Small intestine (tissue), 7 donors: Measurements from ENCODE around the gene PTPRCAP. TPM values are rescaled to one million over a fixed set of nuclear protein-coding genes. Genes with fewer than 3 reads are reported as not detected.

Experiments used
- DNase-seq, 2 donors: peaks; one replicate each; pipeline versions ENCODE4 v3.0.0 to v3.0.0-alpha.2; 2013
- FAIRE-seq: peaks from 2 replicates; lab custom pipeline; 2012; peaks lifted over from hg19 to GRCh38; lab: Jason Lieb, UNC
- H3K27ac ChIP-seq, 3 donors: one replicate each; pipeline ENCODE4 v1.5.1; 2013; ENCODE audit warnings: low read length in 2 of 3, mild to moderate bottlenecking in 2 of 3, control low read depth in 1 of 3, inconsistent platforms in 1 of 3, low read depth in 1 of 3, moderate library complexity in 1 of 3
- H3K27me3 ChIP-seq, 3 donors: one replicate each; pipeline ENCODE4 v1.6.1; 2013; ENCODE audit warnings: low read length in 3 of 3, inconsistent platforms in 1 of 3; ENCODE audit not compliant: control insufficient read depth in 3 of 3, insufficient read depth in 3 of 3
- H3K36me3 ChIP-seq, 3 donors: one replicate each; pipeline ENCODE4 v1.6.1; 2013; ENCODE audit warnings: low read length in 3 of 3, inconsistent platforms in 1 of 3, low read depth in 1 of 3, mild to moderate bottlenecking in 1 of 3, moderate library complexity in 1 of 3; ENCODE audit not compliant: control insufficient read depth in 3 of 3, insufficient read depth in 2 of 3
- H3K4me1 ChIP-seq, 3 donors: one replicate each; pipeline ENCODE4 v1.6.1; 2013; ENCODE audit warnings: low read length in 2 of 3, inconsistent platforms in 1 of 3, low read depth in 1 of 3, mild to moderate bottlenecking in 1 of 3, moderate library complexity in 1 of 3; ENCODE audit not compliant: control insufficient read depth in 3 of 3, insufficient read depth in 2 of 3
- H3K4me3 ChIP-seq, 3 donors: one replicate each; pipeline ENCODE4 v1.5.1; 2013; ENCODE audit warnings: low read length in 3 of 3, control low read depth in 1 of 3, inconsistent platforms in 1 of 3, low read depth in 1 of 3, mild to moderate bottlenecking in 1 of 3, moderate library complexity in 1 of 3
- H3K9me3 ChIP-seq, 2 donors: one replicate each; pipeline ENCODE4 v1.6.1; 2013; ENCODE audit warnings: low read depth in 1 of 2, low read length in 1 of 2; ENCODE audit not compliant: control insufficient read depth in 2 of 2, insufficient read depth in 1 of 2
- WGBS, 3 donors: extraction: QIAGEN DNeasy Blood & Tissue Kit; methylation state at CpG; one replicate each; pipeline ENCODE4 v1.1.7; 2013; 5-methylcytosine and 5-hydroxymethylcytosine counted together
- polyA plus RNA-seq, 4 donors: library from polyadenylated mRNA; stranded (reverse) in 3 of 4; unstranded in 1 of 4; fragments of 200-250 nt in 3 of 4; fragments of 120-200 nt in 1 of 4; gene quantifications; one replicate each; pipeline versions ENCODE4 v1.2.1 to v1.2.3, GENCODE V29; 2013
- donor health status: healthy with polysubstance abuse.
- donor health status: control.
- donor health status: control.
- donor health status: Bipolar disorder and iron deficiency.
- donor health status: healthy.

The PTPRCAP gene
- polyA plus RNA-seq, 4 donors: 7.5 to 34.6 (median 15.9) TPM

GRCh38 chr11:67463186-67463585, 25.7 kb upstream of the PTPRCAP start:
- Histone ChIP-seq H3K36me3 (peaks cover 0 to 35% (median 0%) of the 10 kb centered on the region in 3 donors), H3K27me3 (no peaks in the 10 kb centered on the region), H3K4me1 (peaks cover 2 to 32% (median 7%) of the 10 kb centered on the region in 3 donors), H3K9me3 (no peaks in the 10 kb centered on the region), H3K4me3 (no peak overlapping the region), H3K27ac (no peak overlapping the region)
- DNase-seq (no peak), FAIRE-seq (no peak)
- WGBS, 3 donors: 64 to 83% (median 77%) methylated on average over 10 of the region's 10 CpGs

DNA sequence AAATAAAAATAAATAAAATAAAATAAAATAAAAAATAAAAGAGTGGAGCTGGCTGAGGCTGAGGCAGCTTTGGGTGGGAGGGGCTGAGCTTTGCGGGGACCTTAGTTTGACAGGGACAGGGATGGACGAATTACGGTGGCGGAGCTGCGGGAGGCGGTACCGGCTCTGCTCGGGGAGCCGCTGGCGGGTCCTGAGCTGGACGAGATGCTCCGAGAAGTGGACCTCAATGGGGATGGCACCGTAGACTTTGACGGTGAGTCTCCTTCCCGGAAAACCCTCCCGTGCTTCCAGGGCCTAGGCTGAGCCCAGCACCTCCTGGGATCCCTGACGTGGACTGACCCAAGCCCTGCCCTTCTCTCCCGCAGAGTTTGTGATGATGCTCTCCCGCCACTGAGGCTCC, 20.8 kb upstream of the PTPRCAP start:
- FAIRE-seq: no peak
- no peak for DNase-seq
- Histone ChIP-seq H3K9me3 (no peaks in the 10 kb centered on the region), H3K27me3 (peaks cover 0 to 3% (median 0%) of the 10 kb centered on the region in 3 donors), H3K36me3 (peaks cover 0 to 7% (median 0%) of the 10 kb centered on the region in 3 donors), H3K4me1 (no peaks in the 10 kb centered on the region), H3K4me3 (no peak overlapping the region), H3K27ac (no peak overlapping the region)
- WGBS, 3 donors: 88 to 94% (median 91%) methylated on average over 18 to 19 of the region's 19 CpGs

- H3K27ac ChIP-seq: no peak overlapping the region
- 91 to 95% (median 94%) methylated on average over 12 of the region's 12 CpGs for WGBS, 3 donors
- no peak for FAIRE-seq
- H3K36me3 ChIP-seq: peaks cover 0 to 2% (median 0%) of the 10 kb centered on the region in 3 donors
- peaks cover 0 to 3% (median 0%) of the 10 kb centered on the region in 3 donors for H3K27me3 ChIP-seq
- H3K4me1 ChIP-seq: no peaks in the 10 kb centered on the region
- no peak for DNase-seq
- H3K4me3 ChIP-seq: no peak overlapping the region
- no peaks in the 10 kb centered on the region for H3K9me3 ChIP-seq
These were observed 20.0 kb upstream of the PTPRCAP start for GRCh38 chr11:67457453-67457852.

- WGBS, 3 donors: 87 to 89% (median 89%) methylated on average over 21 to 25 of the region's 25 CpGs
- Histone ChIP-seq H3K4me1 (no peaks in the 10 kb centered on the region), H3K27me3 (peaks cover 0 to 3% (median 0%) of the 10 kb centered on the region in 3 donors)
These were observed 18.7 kb upstream of the PTPRCAP start for GRCh38 chr11:67456068-67456705.

GRCh38 chr11:67455054-67455453, 17.6 kb upstream of the PTPRCAP start, which contains the start of gene CABP4:
Gene CABP4 (plus strand): TSS chr11:67455354. CDS start chr11:67455424, 70 bp downstream.
- no peaks in the 10 kb centered on the region for H3K4me1 ChIP-seq
- H3K36me3 ChIP-seq: peaks cover 0 to 2% (median 0%) of the 10 kb centered on the region in 3 donors
- WGBS, 3 donors: 89 to 95% (median 89%) methylated on average over 3 of the region's 3 CpGs
- no peaks in the 10 kb centered on the region for H3K9me3 ChIP-seq
- H3K27me3 ChIP-seq: peaks cover 0 to 3% (median 0%) of the 10 kb centered on the region in 3 donors
- no peak within 1 kb of the TSS for H3K4me3 ChIP-seq
- DNase-seq (no peak), FAIRE-seq (no peak)
- no peak within 1 kb of the TSS for H3K27ac ChIP-seq

More at GRCh38 chr11:67456068-67456705, 18.7 kb upstream of the PTPRCAP start:
- H3K4me3 ChIP-seq: no peak overlapping the region
- no peak for DNase-seq
- H3K9me3 ChIP-seq: no peaks in the 10 kb centered on the region
- no peak for FAIRE-seq
- peaks cover 0 to 2% (median 0%) of the 10 kb centered on the region in 3 donors for H3K36me3 ChIP-seq
- no peak overlapping the region for H3K27ac ChIP-seq

DNA sequence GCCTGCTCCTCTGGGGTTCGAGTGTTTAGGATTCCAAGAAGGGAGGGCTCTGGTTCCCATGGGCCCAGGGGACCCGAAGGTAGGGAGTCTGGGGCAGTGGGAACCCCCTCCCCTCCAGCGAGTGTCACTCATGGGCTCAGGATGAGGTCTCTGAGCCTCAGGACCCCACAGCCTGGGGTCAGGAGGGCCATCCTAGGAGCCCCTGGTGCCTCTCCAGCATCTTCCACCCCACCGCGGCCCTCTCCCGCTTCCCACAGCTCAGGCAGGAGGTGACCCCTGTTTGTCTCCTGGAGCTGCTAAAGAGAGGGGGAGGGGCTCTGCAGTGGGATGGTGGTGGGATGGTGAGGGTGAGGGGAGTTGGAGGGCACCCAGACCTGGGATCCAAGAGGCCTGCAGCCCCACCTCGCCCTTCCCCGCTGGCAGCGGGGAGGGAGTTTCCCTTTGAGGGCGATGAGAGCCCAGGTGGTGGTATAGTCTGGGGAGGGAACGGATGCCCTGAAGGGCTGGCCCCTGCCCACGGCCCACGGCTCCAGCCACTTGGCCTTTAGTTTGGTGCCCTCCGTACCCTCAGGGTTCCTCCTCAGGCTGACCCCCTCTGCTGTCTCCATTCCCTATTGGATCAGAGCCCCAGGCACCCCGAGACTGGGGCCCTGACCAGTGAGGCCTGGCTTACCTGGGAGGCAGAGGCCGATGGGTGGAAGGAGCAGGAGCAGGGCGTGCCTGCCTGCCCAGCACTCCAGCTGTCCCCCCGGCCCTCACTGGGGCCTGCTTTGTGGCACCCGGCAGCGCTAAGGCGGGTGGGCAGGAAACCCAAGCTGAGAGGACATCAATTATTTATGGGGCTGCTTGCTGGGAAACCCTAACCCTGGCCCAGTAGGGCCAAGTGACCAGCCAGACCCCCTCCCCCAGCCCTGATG, 16.6 kb upstream of the PTPRCAP start:
- peaks cover 0 to 2% (median 0%) of the 10 kb centered on the region in 3 donors for H3K36me3 ChIP-seq
- FAIRE-seq (no peak), DNase-seq (no peak)
- no peak overlapping the region for H3K27ac ChIP-seq
- no peaks in the 10 kb centered on the region for H3K9me3 ChIP-seq
- H3K4me1 ChIP-seq: no peaks in the 10 kb centered on the region
- 92% methylated on average over 21 of the region's 21 CpGs for WGBS, 3 donors
- H3K4me3 ChIP-seq: no peak overlapping the region
- H3K27me3 ChIP-seq: peaks cover 0 to 3% (median 0%) of the 10 kb centered on the region in 3 donors

DNA sequence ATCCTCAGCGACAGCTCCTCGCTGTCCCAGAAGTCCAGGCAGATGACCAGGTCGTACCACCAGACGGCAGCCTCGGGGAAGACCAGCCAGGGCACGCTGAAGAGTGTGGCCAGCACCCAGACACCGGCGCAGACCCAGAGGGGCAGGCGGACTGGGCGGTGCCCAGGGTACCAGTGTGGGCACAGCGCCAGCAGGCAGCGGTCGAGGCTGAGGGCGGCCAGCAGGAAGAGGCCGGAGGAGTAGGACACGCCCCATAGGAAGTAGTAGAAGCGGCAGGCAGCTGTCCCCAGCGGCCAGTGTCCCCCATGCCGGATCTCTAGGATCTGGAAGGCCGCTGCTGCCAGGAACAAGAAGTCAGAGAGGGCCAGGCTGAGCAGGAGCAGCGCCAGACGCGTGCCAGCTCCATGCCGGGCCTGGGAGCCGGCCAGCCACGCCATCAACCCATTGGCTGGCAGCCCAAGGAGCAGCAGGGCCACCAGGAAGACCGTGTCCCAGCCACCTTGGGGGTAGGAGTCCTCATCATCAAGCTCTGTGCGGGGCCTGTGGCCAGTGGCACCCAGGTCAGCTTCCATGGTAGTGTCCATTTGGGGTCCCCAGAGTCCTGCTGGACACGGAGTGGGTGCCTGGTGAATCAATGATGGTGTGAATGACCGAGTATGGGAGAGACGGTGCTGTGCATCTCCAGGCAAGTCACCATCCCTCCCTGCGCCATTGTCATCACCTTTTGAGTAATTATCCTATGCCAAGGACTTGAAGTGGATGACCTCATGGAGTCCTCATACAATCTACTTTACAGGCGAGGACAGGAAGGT, 14.9 kb upstream of the PTPRCAP start, which contains the start of gene GPR152:
TSS of gene GPR152 (minus strand) at position 589 of the 812 bp plus-strand sequence. CDS start at position 584, 5 bp downstream.
- Histone ChIP-seq H3K36me3 (no peaks in the 10 kb centered on the region), H3K4me1 (no peaks in the 10 kb centered on the region), H3K9me3 (no peaks in the 10 kb centered on the region), H3K4me3 (no peak within 1 kb of the TSS), H3K27me3 (peaks cover 0 to 3% (median 0%) of the 10 kb centered on the region in 3 donors), H3K27ac (no peak within 1 kb of the TSS)
- FAIRE-seq: no peak
- DNase-seq: no peak
- WGBS, 3 donors: 82 to 84% (median 83%) methylated on average over 33 of the region's 33 CpGs

DNA sequence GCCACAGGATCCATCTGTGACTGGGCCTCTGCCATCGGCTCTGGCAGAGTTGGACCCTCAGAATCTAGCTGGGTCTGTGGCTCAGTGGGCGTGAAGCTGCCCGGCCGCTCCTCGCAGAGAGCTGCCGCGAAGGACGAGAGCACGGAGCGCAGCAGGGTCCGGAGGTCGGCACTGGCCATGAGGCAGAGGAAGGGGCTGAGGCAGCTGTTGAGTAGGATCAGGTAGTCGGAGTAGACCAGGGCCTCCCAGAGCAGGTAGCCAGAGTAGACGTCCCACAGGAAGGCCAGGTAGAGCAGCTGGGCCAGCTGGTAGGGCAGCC, 14.1 kb upstream of the PTPRCAP start:
- no peak overlapping the region for H3K4me3 ChIP-seq
- peaks cover 0 to 3% (median 0%) of the 10 kb centered on the region in 3 donors for H3K27me3 ChIP-seq
- WGBS, 3 donors: 90 to 94% (median 92%) methylated on average over 14 of the region's 14 CpGs
- FAIRE-seq: no peak
- no peaks in the 10 kb centered on the region for H3K36me3 ChIP-seq
- H3K4me1 ChIP-seq: no peaks in the 10 kb centered on the region
- no peak for DNase-seq
- no peaks in the 10 kb centered on the region for H3K9me3 ChIP-seq
- no peak overlapping the region for H3K27ac ChIP-seq
